Mucosa of stomach (tissue), 1 donor: Measurements from ENCODE around the gene CILP.
"Not testable (repeated sequence)": the region's sequence is repeated elsewhere in the genome, so short reads cannot be mapped to it uniquely, and the experiment has no call there.

Experiments
- H3K27me3 ChIP-seq: one replicate; pipeline ENCODE4 v1.7.0; 2013; ENCODE audit warnings: mild to moderate bottlenecking, low read length; ENCODE audit not compliant: control insufficient read depth, insufficient read depth
- H3K36me3 ChIP-seq: one replicate; pipeline ENCODE4 v1.7.0; 2013; ENCODE audit warnings: low read length; ENCODE audit not compliant: control insufficient read depth, insufficient read depth
- H3K4me1 ChIP-seq: one replicate; pipeline ENCODE4 v1.7.0; 2013; ENCODE audit warnings: mild to moderate bottlenecking, low read length; ENCODE audit not compliant: control insufficient read depth, insufficient read depth
- H3K4me3 ChIP-seq: one replicate; pipeline ENCODE4 v1.7.0; 2013; ENCODE audit warnings: low read length
- H3K9ac ChIP-seq: one replicate; pipeline ENCODE4 v1.7.0; 2013; ENCODE audit warnings: mild to moderate bottlenecking, low read length, moderate library complexity
- H3K9me3 ChIP-seq: one replicate; pipeline ENCODE4 v1.7.0; 2013; ENCODE audit warnings: mild to moderate bottlenecking, low read length, moderate library complexity; ENCODE audit not compliant: control insufficient read depth
- donor health status: Pancreatic carcinoma.

The CILP gene

DNA sequence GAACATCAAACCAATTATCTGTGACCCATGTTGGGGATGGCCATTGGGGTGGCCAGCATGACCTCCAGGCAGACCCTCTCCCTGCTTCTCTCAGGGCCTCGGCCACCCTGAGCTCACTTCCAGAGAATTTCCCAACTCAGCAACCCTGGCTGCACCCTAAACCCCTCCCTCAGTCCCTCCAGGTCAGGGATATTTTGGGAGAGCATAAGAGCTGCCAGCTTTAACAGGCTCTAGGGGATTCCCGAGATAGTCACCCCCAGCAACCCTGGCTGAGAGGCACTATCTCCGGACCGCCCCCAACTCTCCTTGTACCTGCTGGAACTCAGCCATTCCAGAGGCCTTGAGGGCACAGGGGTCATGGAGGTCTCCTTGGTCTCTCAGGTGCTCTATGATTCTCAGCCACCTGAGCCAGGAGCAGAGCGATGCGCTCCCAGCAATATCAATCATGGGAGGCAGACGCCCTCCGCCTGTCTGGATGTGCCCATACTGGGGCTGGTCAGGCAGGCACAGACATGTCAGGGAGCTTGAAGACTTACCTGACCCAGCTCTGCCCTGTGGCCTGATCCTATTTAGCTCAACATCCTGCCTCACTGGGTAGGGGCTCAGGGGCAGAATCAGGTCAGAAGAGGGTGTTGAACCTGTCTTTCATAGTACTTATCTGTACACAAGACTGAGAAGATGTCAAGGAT, 34.9 kb upstream of the CILP start:
- Histone ChIP-seq H3K27me3 (no peaks in the 10 kb centered on the region), H3K4me1 (no peaks in the 10 kb centered on the region), H3K36me3 (no peaks in the 10 kb centered on the region), H3K4me3 (no peak overlapping the region), H3K9me3 (no peaks in the 10 kb centered on the region), H3K9ac (no peak overlapping the region)

DNA sequence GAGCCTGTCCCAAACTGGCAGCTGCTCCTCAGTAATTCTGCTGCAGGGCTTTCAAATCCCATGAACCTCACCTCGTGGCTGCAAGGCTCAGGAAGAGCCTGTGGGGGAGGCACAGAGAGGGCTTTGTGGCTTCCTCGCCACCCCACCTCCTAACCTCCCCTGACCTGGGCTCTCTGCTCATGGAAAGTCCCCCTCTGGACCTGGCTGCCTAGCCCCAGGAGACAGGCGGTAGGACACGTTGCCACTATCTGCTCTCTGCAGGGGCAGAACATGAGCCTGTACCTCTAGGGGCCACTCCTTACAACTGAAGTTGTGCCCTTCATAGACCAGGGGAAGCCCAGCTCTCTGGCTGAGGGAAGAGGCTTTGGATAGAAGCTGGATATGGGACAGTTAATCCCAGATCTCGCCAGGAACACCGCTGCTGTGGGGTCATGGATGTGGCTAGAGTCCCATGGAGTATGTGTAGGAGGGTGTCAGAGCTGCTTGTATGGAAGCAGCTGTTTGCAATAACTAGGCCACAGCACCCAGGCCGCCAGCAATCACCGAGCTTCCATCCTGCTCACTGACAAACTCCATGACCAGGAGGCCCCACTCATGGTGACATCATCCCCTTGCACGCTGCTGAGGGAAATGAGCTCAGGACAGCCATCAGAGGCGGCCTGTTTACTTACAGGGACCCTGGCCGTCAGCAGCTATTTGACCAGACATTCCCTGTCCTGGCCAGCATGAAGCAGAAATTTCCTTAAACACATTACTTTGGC, 34.0 kb upstream of the CILP start:
- Histone ChIP-seq H3K36me3 (no peaks in the 10 kb centered on the region), H3K9ac (no peak overlapping the region), H3K9me3 (no peaks in the 10 kb centered on the region), H3K4me1 (no peaks in the 10 kb centered on the region), H3K4me3 (no peak overlapping the region), H3K27me3 (no peaks in the 10 kb centered on the region)

DNA sequence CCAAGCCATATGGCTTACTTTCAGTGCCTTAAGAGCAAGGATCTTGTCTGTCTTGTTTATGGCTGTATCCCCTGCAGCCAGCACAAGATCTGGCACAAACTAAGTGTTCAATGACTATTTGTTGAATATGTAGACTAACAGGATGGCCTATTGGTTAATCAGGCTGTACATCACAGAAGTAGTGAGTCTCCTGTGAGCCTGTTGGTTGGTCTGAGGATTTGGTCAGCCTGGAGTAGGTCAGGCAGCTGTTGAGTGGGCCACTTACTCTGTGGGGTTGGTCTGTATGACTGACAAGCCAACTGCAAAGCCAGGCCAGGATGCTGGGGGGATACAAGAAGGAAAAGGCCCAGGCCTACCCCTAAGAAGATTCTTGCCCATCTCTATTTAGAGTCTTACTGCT, 33.4 kb upstream of the CILP start:
- no peak overlapping the region for H3K9ac ChIP-seq
- H3K4me3 ChIP-seq, result no peak overlapping the region
- no peaks in the 10 kb centered on the region for H3K36me3 ChIP-seq
- H3K9me3 ChIP-seq, result no peaks in the 10 kb centered on the region
- H3K4me1 ChIP-seq, result no peaks in the 10 kb centered on the region
- H3K27me3 ChIP-seq, result no peaks in the 10 kb centered on the region

DNA sequence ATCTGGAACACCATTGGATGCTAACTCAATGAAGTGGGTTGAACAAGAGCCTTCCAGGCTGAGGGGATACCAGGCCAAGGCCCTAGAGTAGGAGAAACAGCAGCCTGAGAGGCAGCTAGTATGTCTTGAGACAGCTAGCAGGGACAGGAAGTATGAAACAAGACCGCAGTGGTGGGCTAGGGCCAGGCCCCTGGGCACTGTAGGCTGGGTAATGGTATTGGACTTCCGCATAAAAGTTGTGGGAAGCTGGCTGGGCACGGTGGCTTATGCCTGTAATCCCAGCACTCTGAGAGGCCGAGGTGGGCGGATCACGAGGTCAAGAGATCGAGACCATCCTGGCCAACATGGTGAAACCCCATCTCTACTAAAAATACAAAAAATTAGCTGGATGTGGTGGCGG, 25.2 kb upstream of the CILP start:
- not testable (repeated sequence) for H3K4me1 ChIP-seq, H3K9me3 ChIP-seq, H3K4me3 ChIP-seq, H3K9ac ChIP-seq, H3K36me3 ChIP-seq, H3K27me3 ChIP-seq

DNA sequence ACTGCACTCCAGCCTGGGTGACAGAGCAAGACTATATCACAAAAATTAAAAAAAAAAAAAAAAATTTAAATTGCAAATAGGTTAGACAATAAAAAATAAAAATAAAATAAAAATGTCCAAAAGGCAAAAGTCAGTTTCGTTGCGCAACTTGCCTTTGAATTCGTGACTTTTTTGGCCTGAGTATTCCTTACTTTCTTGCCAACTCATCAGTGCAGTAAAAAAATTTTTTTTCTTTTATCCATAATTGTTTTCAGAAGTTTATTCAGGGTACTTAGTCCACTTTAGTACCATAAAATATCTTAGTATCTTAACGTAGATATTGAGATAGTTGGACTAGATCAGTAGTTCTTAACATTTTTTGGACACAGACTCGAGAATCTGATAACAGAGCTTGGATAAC, 22.4 kb upstream of the CILP start:
- no peaks in the 10 kb centered on the region for H3K4me1 ChIP-seq
- H3K27me3 ChIP-seq, result no peaks in the 10 kb centered on the region
- H3K36me3 ChIP-seq, result no peaks in the 10 kb centered on the region
- no peaks in the 10 kb centered on the region for H3K9me3 ChIP-seq
- no peak overlapping the region for H3K9ac ChIP-seq
- no peak overlapping the region for H3K4me3 ChIP-seq

DNA sequence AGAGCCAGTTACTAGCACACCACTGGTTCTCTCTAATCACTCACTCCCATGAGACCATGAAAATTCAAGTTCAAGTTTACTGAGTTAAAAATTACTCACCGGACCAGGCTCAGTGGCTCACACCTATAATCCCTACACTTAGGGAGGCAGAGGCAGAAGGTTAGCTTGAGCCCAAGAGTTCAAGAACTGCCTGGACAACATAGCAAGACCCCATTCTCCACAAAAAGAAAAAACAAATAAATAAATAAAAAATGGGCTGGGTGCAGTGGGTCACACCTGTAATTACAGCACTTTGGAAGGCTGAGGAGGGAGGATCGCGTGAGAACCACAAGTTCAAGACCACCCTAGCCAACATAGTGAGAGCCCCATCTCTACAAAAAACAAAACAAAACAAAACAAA, 21.2 kb upstream of the CILP start:
- no peak overlapping the region for H3K4me3 ChIP-seq
- no peaks in the 10 kb centered on the region for H3K36me3 ChIP-seq
- no peaks in the 10 kb centered on the region for H3K4me1 ChIP-seq
- no peaks in the 10 kb centered on the region for H3K27me3 ChIP-seq
- no peak overlapping the region for H3K9ac ChIP-seq
- no peaks in the 10 kb centered on the region for H3K9me3 ChIP-seq

DNA sequence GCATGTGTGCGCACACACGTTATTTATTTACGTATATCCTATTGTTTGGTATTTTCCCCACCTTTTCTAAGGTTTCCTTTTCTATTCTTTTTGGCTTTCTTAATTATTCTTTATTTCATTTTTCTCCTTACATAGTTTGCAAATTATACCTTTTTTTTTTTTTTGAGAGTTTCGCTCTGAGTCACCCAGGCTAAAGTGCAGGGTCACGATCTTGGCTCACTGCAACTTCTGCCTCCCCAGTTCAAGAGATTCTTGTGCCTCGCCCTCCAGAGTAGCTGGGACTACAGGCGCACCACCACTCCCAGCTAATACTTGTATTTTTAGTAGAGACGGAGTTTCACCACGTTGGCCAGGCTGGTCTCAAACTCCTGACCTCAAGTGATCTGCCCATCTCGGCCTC, 20.0 kb upstream of the CILP start:
- no peak overlapping the region for H3K9ac ChIP-seq
- H3K4me1 ChIP-seq, result no peaks in the 10 kb centered on the region
- H3K4me3 ChIP-seq, result no peak overlapping the region
- H3K36me3 ChIP-seq, result no peaks in the 10 kb centered on the region
- H3K9me3 ChIP-seq, result no peaks in the 10 kb centered on the region
- no peaks in the 10 kb centered on the region for H3K27me3 ChIP-seq

DNA sequence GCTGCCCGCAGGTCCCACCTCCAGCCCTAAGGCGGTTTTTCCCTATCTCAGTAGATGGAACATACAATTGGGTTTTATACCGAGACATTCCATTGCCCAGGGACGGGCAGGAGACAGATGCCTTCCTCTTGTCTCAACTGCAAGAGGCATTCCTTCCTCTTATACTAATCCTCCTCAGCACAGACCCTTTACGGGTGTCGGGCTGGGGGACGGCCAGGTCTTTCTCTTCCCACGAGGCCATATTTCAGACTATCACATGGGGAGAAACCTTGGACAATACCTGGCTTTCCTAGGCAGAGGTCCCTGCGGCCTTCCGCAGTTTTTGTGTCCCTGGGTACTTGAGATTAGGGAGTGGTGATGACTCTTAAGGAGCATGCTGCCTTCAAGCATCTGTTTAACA, 15.6 kb upstream of the CILP start:
- H3K36me3 ChIP-seq, H3K9me3 ChIP-seq, H3K4me1 ChIP-seq, H3K27me3 ChIP-seq, H3K9ac ChIP-seq, H3K4me3 ChIP-seq: not testable (repeated sequence)

DNA sequence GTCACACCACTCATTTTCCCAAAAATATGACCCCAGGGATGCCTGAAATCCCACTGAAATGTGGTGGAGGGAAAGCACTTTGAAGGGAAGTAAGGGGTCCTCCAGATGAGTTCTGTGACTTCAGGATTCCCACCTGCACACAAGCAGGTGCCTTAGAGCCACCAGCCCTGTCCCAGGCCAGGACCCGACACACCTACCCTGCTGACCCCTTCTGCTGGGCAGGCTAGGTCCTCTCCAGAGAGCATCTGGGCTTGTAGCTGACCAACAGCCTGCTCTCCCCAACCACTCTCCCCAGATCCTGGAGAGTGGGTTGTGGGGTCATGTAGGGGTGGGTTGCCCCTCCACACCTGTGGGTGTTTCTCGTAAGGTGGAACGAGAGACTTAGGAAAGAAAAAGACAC, 14.9 kb upstream of the CILP start:
- H3K9me3 ChIP-seq, result no peaks in the 10 kb centered on the region
- no peaks in the 10 kb centered on the region for H3K27me3 ChIP-seq
- H3K9ac ChIP-seq, result no peak overlapping the region
- H3K4me3 ChIP-seq, result no peak overlapping the region
- H3K36me3 ChIP-seq, result no peaks in the 10 kb centered on the region
- H3K4me1 ChIP-seq, result no peaks in the 10 kb centered on the region

DNA sequence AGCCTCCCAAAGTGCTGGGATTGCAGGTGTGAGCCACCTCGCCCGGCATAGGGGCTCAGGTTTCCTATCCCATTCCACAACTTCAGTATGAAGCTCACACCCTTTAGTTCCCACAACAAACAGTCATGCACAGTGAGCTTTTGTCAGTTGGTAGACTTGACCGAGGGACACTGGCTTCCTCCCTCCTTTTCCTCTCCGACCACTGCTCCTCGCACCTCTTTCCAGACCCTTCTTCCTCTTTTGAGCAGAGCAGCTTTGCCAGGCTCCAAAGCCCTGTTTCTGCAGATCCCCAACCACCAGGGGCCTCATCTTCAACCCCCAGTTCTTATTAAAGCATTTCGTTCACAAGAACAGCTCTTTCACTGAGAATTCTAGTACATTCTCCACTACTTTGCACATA, 12.7 kb upstream of the CILP start:
- Histone ChIP-seq H3K36me3 (no peaks in the 10 kb centered on the region), H3K27me3 (no peaks in the 10 kb centered on the region)

DNA sequence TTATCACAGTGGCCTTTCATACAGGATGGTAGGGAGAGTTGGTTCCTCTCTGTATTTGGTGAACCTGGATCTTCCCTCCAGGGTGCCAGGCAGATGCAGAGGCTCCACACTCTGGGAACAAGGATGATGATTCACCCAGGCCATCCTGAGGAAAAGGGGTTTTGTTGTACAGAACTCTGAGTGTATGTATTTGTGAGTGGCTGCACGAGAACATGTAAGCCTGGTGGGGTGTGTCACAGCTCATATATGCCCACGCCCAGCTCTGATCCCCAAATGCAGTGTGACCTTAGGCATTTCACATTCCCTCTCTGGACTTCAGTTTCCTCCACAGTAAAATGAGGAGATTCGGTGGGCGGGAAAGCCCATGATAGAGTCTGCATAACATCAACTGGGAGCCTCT, 11.6 kb upstream of the CILP start:
- no peaks in the 10 kb centered on the region for H3K27me3 ChIP-seq
- no peaks in the 10 kb centered on the region for H3K36me3 ChIP-seq
- H3K4me1 ChIP-seq, result no peaks in the 10 kb centered on the region
- H3K9ac ChIP-seq, result no peak overlapping the region
- H3K9me3 ChIP-seq, result no peaks in the 10 kb centered on the region
- H3K4me3 ChIP-seq, result no peak overlapping the region

More for the DNA sequence above, 12.7 kb upstream of the CILP start:
- no peak overlapping the region for H3K4me3 ChIP-seq
- H3K4me1 ChIP-seq, result no peaks in the 10 kb centered on the region
- no peak overlapping the region for H3K9ac ChIP-seq
- no peaks in the 10 kb centered on the region for H3K9me3 ChIP-seq

DNA sequence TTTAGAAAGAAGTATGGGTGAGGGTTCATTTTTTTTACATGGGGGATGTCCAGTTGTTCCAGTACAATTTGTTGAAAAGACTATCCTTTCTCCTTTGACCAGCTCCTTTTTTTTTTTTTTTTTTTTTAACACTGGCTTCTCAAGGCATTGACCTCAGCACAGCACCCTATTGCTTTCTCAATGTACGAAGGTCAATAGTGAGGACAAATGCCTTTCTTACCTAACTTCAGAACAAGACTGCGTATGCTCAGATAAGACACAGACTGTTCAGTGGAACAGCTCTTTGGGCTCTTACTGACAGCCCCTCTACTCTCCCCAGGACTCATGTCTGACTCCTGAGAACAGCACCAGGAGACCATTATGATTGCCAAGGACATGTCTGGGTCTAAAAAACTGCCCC, 10.4 kb upstream of the CILP start:
- no peaks in the 10 kb centered on the region for H3K36me3 ChIP-seq
- H3K9ac ChIP-seq, result no peak overlapping the region
- H3K27me3 ChIP-seq, result no peaks in the 10 kb centered on the region
- H3K9me3 ChIP-seq, result no peaks in the 10 kb centered on the region
- no peak overlapping the region for H3K4me3 ChIP-seq
- no peaks in the 10 kb centered on the region for H3K4me1 ChIP-seq
